KMS-11 (cell line): Measurements from ENCODE around the gene CDH5.

ENCODE experiments used
- H2AFZ ChIP-seq: fragments of 200-600 bp; sonication (generic); 2 replicates; pipeline ENCODE4 v1.6.1; 2016; ENCODE audit warnings: antibody characterized with exemption, mixed run types, low read depth
- H3K27ac ChIP-seq: fragments of 200-600 bp; sonication (generic); 2 replicates; pipeline ENCODE4 v1.6.1; 2016; ENCODE audit warnings: mild to moderate bottlenecking, mixed run types
- H3K27me3 ChIP-seq: fragments of 200-600 bp; sonication (generic); 2 replicates; pipeline ENCODE4 v1.6.1; 2017; ENCODE audit warnings: mild to moderate bottlenecking, low read depth, mixed run types, moderate library complexity; ENCODE audit not compliant: insufficient read depth
- H3K36me3 ChIP-seq: fragments of 200-600 bp; sonication (generic); 2 replicates; pipeline ENCODE4 v1.6.1; 2017; ENCODE audit warnings: mild to moderate bottlenecking, mixed run types; ENCODE audit not compliant: insufficient read depth
- H3K4me1 ChIP-seq: fragments of 200-600 bp; sonication (generic); 2 replicates; pipeline ENCODE4 v1.6.1; 2016; ENCODE audit warnings: mild to moderate bottlenecking, low read depth, mixed run types; ENCODE audit not compliant: poor library complexity, severe bottlenecking
- H3K4me2 ChIP-seq: fragments of 200-600 bp; sonication (generic); 2 replicates; pipeline ENCODE4 v1.7.0; 2016; ENCODE audit warnings: mild to moderate bottlenecking, mixed run types
- H3K4me3 ChIP-seq: fragments of 200-600 bp; sonication (generic); IDR thresholded peaks from 2 replicates; pipeline ENCODE4 v1.6.1; 2017; ENCODE audit warnings: low read depth, low read length, mixed read lengths; ENCODE audit not compliant: insufficient read depth
- H3K79me2 ChIP-seq: fragments of 200-600 bp; sonication (generic); 2 replicates; pipeline ENCODE4 v1.6.1; 2016; ENCODE audit warnings: low read depth, mixed run types; ENCODE audit not compliant: insufficient read depth
- H3K9ac ChIP-seq: fragments of 200-600 bp; sonication (generic); 2 replicates; pipeline ENCODE4 v1.6.1; 2016; ENCODE audit warnings: mild to moderate bottlenecking, mixed run types
- H4K20me1 ChIP-seq: fragments of 200-600 bp; sonication (generic); 2 replicates; pipeline ENCODE4 v1.6.1; 2016; ENCODE audit warnings: mild to moderate bottlenecking, mixed run types; ENCODE audit not compliant: insufficient read depth
- TF ChIP-seq, protein P1 (sequence below): fragments of 200-600 bp; sonication (generic); conservative IDR thresholded peaks from 2 replicates; pipeline ENCODE4 v1.6.1; 2017; ENCODE audit warnings: low read depth, mild to moderate bottlenecking, antibody characterized with exemption, low read length, moderate library complexity, mixed read lengths

CDH5 gene

DNA sequence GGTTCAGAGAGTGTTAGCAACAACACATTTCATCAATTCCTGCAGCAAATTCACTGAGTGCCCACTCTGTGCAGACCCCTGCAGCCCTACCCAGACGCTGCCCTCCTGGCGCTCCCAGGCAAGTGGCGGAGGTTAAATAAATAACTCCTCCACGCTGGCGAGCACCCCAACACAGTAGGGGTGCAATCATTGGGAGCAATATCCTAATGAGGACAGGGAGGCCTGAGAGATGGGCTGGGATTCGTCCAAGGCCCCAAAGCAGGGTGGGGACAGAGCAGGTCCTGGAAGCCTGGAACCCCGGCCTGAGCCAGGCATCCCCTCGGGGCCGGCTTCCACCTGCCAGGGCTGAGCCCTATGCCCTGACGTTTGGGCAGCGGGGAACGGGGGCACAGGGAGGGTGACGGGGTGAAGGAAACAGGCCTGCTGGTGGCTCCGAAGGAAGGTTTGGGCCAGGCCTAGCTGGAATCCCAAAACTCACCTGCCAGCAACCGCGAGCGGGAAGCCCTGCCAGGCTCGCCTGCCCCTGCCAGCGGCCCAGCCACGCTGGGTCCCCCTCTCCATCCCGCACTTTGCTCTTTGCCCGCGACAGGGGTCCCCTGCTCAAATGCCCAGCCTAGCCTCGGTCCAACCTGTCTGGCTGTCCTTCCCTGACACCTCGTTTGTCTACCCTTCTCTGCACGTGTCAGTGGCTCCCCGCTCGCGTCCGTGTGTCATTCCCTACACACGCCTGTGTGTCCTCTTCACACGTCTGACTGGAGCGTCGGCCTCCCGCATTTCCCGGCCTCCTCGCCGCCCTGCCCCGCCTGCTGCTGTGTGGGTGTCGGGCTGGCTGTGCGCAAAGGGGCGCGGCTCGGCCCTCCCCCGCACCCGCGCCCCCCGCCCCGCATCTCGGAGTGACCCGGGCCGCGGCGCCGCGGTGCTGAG is 59.9 kb downstream of the CDH5 start:
- TF ChIP-seq, protein P1, sequence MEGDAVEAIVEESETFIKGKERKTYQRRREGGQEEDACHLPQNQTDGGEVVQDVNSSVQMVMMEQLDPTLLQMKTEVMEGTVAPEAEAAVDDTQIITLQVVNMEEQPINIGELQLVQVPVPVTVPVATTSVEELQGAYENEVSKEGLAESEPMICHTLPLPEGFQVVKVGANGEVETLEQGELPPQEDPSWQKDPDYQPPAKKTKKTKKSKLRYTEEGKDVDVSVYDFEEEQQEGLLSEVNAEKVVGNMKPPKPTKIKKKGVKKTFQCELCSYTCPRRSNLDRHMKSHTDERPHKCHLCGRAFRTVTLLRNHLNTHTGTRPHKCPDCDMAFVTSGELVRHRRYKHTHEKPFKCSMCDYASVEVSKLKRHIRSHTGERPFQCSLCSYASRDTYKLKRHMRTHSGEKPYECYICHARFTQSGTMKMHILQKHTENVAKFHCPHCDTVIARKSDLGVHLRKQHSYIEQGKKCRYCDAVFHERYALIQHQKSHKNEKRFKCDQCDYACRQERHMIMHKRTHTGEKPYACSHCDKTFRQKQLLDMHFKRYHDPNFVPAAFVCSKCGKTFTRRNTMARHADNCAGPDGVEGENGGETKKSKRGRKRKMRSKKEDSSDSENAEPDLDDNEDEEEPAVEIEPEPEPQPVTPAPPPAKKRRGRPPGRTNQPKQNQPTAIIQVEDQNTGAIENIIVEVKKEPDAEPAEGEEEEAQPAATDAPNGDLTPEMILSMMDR: no peak
- H3K27me3 ChIP-seq: no peaks in the 10 kb centered on the region
- H4K20me1 ChIP-seq: no peaks in the 10 kb centered on the region
- no peaks in the 10 kb centered on the region for H3K79me2 ChIP-seq
- H3K4me1 ChIP-seq: no peaks in the 10 kb centered on the region
- no peaks in the 10 kb centered on the region for H3K36me3 ChIP-seq
- no peak overlapping the region for H3K4me3 ChIP-seq
- no peak overlapping the region for H2AFZ ChIP-seq
- H3K4me2 ChIP-seq: no peak overlapping the region
- no peak overlapping the region for H3K27ac ChIP-seq
- no peak overlapping the region for H3K9ac ChIP-seq

DNA sequence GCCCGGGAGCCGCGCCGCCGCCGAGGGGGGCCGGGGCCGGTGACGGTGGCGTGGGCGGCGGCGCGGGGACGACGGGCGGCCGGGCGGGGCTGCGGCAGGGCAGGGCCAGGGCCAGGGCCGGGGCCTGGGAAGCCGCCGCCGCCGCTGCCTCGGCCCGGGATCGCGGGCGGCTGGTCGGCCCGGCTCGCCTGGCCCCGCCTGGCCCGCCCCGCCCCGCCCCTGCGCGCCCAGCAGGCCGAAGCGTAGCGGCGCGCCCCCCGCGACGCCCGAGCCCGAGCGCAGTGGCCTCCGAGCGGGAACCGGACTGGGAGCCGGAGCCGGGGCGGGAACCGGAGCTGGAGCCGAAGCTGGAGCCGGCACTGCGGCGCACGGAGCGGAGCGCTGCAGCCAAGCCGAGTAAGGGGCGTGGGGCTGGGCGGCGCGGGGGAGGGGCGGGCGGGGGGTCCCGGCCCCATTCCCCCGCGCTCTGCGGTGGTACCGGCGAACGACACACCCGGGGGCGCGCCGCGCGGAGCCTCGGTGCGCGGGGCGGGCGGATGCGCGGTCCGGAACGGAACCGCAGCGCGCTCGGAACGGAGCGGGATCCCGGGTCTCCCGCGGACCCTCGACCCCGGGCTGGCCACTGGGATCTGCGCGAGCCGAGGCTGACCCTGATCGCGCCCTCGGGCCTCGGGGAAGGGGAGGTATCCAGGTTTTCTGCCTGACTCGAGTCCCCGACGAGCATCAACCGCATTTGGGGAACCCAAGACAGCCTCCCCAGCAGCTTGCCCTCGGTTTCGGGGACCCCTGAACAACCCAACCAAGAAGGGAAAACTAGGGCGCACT is 60.8 kb downstream of the CDH5 start, which contains the start of gene BEAN1:
BEAN1 (plus strand) TSS at position 260 of the 825 bp plus-strand sequence. CDS start 10,382 bp downstream, outside the sequence.
- Histone ChIP-seq H3K9ac (no peak within 1 kb of the TSS), H3K36me3 (no peaks in the 10 kb centered on the region), H3K27me3 (no peaks in the 10 kb centered on the region), H3K79me2 (no peaks in the 10 kb centered on the region), H2AFZ (no peak within 1 kb of the TSS), H3K27ac (no peak within 1 kb of the TSS), H3K4me1 (no peaks in the 10 kb centered on the region), H3K4me2 (no peak within 1 kb of the TSS), H4K20me1 (no peaks in the 10 kb centered on the region), H3K4me3 (no peak within 1 kb of the TSS)
- TF ChIP-seq, protein P1: no peak

DNA sequence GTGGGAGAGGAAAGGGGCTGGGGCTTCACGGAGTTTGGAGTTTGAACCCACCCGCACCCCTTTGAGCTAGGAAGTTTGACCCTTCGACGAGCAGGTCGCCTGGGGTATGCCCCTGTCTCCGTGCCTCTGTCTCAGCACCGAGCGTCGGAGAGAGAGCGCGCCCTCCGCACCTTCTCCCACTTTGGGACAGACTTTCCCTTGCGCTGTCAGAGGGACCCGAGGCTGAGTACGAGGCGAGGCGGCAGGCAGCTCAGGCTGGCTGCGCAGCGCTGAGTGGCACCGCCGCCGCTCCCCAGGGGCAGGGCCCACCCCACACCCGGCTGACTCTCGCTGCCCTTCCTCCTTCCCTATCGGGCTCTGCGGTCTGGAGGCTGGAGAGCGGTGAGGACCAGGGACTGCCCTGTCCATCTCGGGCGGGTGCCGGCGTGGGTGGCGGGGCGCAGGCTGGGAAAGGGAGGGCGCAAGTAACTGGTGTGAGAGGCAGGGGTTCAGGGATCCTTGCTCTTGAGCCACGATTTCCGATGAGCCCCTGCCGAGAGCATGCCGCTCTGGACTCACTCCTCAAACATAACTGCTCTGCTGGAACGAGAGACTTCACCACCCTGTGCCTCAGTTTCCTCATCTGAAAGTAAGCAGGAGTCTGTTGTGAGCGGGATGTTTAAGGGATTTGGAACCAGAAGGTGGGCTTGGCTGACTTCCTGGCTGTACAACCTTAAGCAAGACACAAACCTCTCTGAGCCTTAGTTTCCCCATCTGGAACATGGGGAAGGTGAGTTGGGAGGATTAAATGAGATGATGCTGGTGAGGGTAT is 61.6 kb downstream of the CDH5 start:
- H3K4me3 ChIP-seq: no peak overlapping the region
- no peak overlapping the region for H3K9ac ChIP-seq
- H4K20me1 ChIP-seq: no peaks in the 10 kb centered on the region
- no peak overlapping the region for H2AFZ ChIP-seq
- H3K36me3 ChIP-seq: no peaks in the 10 kb centered on the region
- no peaks in the 10 kb centered on the region for H3K4me1 ChIP-seq
- TF ChIP-seq, protein P1: no peak
- no peaks in the 10 kb centered on the region for H3K27me3 ChIP-seq
- no peak overlapping the region for H3K4me2 ChIP-seq
- H3K79me2 ChIP-seq: no peaks in the 10 kb centered on the region
- H3K27ac ChIP-seq: no peak overlapping the region

DNA sequence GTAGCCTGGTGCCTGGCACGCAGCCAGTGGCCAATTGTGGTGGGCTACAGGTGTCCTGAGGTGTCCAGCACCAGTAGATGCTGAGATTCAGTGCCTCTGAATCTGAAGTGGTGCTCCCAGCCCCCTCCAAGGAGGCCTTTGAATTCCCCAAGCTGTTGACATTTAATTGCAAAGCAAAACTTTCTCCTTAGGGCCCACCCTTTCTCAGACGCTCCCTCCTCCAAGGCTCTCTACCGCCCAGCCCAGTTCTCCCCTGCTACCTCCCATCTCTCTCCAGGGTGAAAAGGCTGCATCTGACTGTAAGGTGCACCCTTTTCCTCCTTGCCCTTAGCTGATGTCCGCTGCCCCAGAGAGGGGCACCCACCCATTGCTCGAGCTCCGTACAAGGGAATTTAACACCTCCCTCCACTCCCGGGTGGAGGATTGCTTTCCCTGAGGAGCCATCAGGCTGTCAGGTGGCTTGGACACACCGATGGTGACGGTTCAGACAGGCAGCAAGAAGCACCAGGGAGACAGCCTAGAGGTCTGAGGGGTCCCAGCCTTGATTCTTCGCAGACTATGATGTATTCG is 62.3 kb downstream of the CDH5 start:
- Histone ChIP-seq H3K9ac (no peak overlapping the region), H3K27ac (no peak overlapping the region), H3K4me3 (no peak overlapping the region), H3K4me2 (no peak overlapping the region), H3K27me3 (no peaks in the 10 kb centered on the region), H3K36me3 (no peaks in the 10 kb centered on the region), H3K4me1 (no peaks in the 10 kb centered on the region), H2AFZ (no peak overlapping the region), H4K20me1 (no peaks in the 10 kb centered on the region), H3K79me2 (no peaks in the 10 kb centered on the region)
- TF ChIP-seq, protein P1: no peak
